Kidney glomerular epithelial cell (primary cell): Measurements from ENCODE around the gene RPL13.

Source experiments
- DNase-seq: peaks from one replicate; lab custom pipeline; 2025; lab: John Stamatoyannopoulos, UW

RPL13 gene

GRCh38 chr16:89599451-89599858 lies 39.0 kb downstream of the RPL13 start:
- no peak for DNase-seq

GRCh38 chr16:89599902-89600301 lies 39.4 kb downstream of the RPL13 start:
- no peak for DNase-seq

GRCh38 chr16:89600427-89600826 lies 39.9 kb downstream of the RPL13 start:
- no peak for DNase-seq

- no peak for DNase-seq
Observed at GRCh38 chr16:89600956-89601355, 40.5 kb downstream of the RPL13 start.

- no peak for DNase-seq
Observed at GRCh38 chr16:89601906-89602272, 41.4 kb downstream of the RPL13 start.

- peak; percentile 100 for DNase-seq
Observed at GRCh38 chr16:89602273-89602951, 41.9 kb downstream of the RPL13 start.

GRCh38 chr16:89602952-89603590 lies 42.6 kb downstream of the RPL13 start:
- no peak for DNase-seq

GRCh38 chr16:89604764-89605163 lies 44.3 kb downstream of the RPL13 start:
- no peak for DNase-seq

- no peak for DNase-seq
Observed at GRCh38 chr16:89605186-89605970, 44.9 kb downstream of the RPL13 start.

- DNase-seq: no peak
Observed at GRCh38 chr16:89606006-89606405, 45.5 kb downstream of the RPL13 start.

GRCh38 chr16:89607453-89607852 lies 47.0 kb downstream of the RPL13 start:
- DNase-seq: no peak

GRCh38 chr16:89607937-89608740 lies 47.7 kb downstream of the RPL13 start:
- no peak for DNase-seq

- no peak for DNase-seq
Observed at GRCh38 chr16:89610108-89610453, 49.6 kb downstream of the RPL13 start.

- DNase-seq: no peak
Observed at GRCh38 chr16:89612415-89613166, 52.1 kb downstream of the RPL13 start.

- DNase-seq: no peak
Observed at GRCh38 chr16:89613231-89613953, 52.9 kb downstream of the RPL13 start, which contains the start of gene DPEP1. DPEP1 (plus strand) TSS chr16:89613642; CDS start chr16:89630411, 16,769 bp downstream.

- no peak for DNase-seq
Observed at GRCh38 chr16:89613954-89614459, 53.5 kb downstream of the RPL13 start.
